Activated CD8-positive, alpha-beta memory T cell treated with anti-CD3 and anti-CD28 coated beads, Interleukin-2, amount 10 ng/mL, durations not matched to agents 7 days and 5 days (primary cell): ENCODE measurements around the gene CERK. TPM values are rescaled to one million over a fixed set of nuclear protein-coding genes. Genes with fewer than 3 reads are reported as not detected.

Experiments
- ATAC-seq: fragments of 150-1000 bp; cut with Tn5 transposase; one replicate; pipeline ENCODE4 v1.10.0; 2021; ENCODE audit warnings: moderate library complexity
- CTCF ChIA-PET: fragments of 350-600 bp; sonication (Branson Sonifier 250); formaldehyde crosslinking; loops from one replicate; lab custom pipeline; 2021; ENCODE audit warnings: antibody characterized with exemption; lab: Charles Lee
- DNase-seq: peaks from one replicate; pipeline ENCODE4 v3.0.0-alpha.2; 2020
- H3K27ac Mint-ChIP-seq: one replicate; pipeline ENCODE4 v1.8.0; 2021; ENCODE audit warnings: mild to moderate bottlenecking, mixed read lengths
- H3K27me3 Mint-ChIP-seq: one replicate; pipeline ENCODE4 v1.8.0; 2021; ENCODE audit warnings: mixed read lengths
- H3K36me3 Mint-ChIP-seq: one replicate; pipeline ENCODE4 v1.8.0; 2021; ENCODE audit warnings: mild to moderate bottlenecking, mixed read lengths
- H3K4me1 Mint-ChIP-seq: one replicate; pipeline ENCODE4 v1.8.0; 2021; ENCODE audit warnings: mixed read lengths
- H3K4me3 Mint-ChIP-seq: one replicate; pipeline ENCODE4 v1.8.0; 2021; ENCODE audit warnings: mild to moderate bottlenecking, moderate library complexity, mixed read lengths
- H3K9me3 Mint-ChIP-seq: one replicate; pipeline ENCODE4 v1.8.0; 2022; ENCODE audit warnings: low read depth, mixed read lengths
- total RNA-seq, 2 experiments: library from RNA; stranded (reverse); gene quantifications; one replicate each; pipeline ENCODE4 v1.2.3, GENCODE V29; 2021

The CERK gene
- total RNA-seq, 2 experiments from 2014 or later = 53.3 to 59.7 TPM

DNA sequence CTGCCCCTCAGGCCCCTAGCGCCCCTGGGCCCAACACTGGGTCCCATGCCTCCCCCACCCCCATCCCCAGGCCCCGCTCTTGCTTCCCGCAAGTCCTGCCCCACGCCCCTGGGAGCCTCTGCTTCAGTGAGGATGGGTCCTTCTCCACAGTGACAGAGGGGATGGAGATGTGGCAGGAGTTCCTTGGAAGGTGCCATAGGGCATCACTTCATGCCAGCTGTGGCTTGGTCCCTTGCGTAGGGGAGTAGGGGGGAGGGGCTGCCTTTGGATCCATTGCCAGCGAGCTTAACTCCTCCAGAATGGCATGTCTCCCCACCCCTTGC, 14.9 kb upstream of the CERK start:
- peaks cover 10% of the 10 kb centered on the region for H3K9me3 Mint-ChIP-seq
- H3K36me3 Mint-ChIP-seq = peaks cover 6% of the 10 kb centered on the region
- no peak for DNase-seq
- H3K27me3 Mint-ChIP-seq = no peaks in the 10 kb centered on the region
- ATAC-seq = no peak
- H3K4me3 Mint-ChIP-seq = no peak overlapping the region
- peaks cover 29% of the 10 kb centered on the region for H3K4me1 Mint-ChIP-seq
- H3K27ac Mint-ChIP-seq = no peak overlapping the region
- CTCF ChIA-PET = interaction anchor here (0.8 kb wide), 1 partner anchor 48 kb away, joined by 3 read pairs; no protein-coding TSS in a partner anchor

DNA sequence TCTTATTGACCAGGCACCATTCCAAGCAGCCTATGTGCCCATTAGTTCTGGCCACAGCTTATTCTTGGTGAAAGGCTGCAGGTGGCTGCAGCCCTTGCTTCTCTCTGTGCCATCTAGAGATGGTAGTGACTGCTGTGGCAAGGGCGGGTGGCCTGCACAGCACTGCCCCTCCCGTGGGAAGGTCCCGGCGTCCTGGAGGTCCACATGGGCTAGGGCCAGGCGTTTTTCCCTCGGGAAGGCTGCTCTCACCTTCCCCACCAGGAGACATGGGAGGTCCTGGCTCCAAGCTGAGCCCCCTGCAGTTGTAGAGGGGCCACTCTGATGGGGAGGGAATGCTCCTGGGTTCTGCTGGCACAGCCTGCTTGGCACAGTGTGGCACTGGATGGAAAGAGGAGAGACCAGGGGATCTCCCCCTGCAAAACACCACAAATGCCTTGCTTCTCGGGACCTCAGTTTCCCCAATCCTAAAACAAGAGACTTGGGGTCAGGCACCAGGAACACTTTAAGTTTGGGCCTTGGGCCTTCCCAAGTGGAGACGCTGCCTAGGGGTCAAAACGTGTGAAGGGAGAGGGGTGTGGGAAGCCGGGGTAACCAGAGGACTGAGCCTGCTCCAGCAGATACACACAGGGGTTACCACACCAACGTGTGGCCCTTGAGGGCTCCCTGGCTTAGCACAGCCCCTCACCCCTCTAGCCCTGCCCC, 14.4 kb upstream of the CERK start:
- Mint-ChIP-seq H3K4me3 (no peak overlapping the region), H3K4me1 (peaks cover 29% of the 10 kb centered on the region), H3K27me3 (no peaks in the 10 kb centered on the region), H3K27ac (no peak overlapping the region), H3K36me3 (peaks cover 6% of the 10 kb centered on the region), H3K9me3 (peaks cover 10% of the 10 kb centered on the region)
- DNase-seq (no peak), ATAC-seq (no peak)
- CTCF ChIA-PET = no interaction called here

DNA sequence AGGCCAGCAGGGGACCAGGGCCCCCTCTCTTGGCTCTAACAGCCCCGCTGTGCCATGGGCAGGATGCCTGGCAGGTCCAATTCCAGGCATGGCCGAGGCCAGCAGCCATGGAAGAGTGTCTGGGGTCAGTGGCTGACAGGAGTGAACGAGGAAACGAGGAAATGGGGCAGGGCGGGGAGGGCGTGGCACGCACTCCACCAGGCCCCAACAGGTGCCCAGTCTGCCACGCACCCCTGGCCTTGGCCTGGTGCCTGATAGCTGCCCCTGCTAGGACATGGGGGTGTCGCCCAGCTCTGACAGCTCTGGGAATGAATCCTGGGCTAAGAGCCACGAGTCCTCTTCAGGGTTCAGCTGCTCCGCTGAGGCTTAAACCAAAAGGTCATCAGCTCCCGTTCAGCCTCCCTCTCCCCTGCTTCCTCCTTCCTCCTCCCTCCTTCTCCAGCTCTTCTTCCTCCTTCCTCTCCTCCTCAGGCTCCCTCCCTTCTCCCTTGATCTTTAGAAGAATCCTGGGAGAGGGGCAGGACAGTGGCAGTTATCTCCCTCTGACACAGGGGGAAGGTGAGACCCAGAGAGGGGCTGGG, 12.9 kb upstream of the CERK start:
- Mint-ChIP-seq H3K9me3 (peaks cover 3% of the 10 kb centered on the region), H3K27me3 (no peaks in the 10 kb centered on the region), H3K4me3 (no peak overlapping the region), H3K27ac (no peak overlapping the region), H3K36me3 (no peaks in the 10 kb centered on the region), H3K4me1 (peaks cover 26% of the 10 kb centered on the region)
- CTCF ChIA-PET = interaction anchor here (4.1 kb wide), 1 partner anchor 10 kb away, joined by 52 read pairs; the partner anchor contains the start of gene TBC1D22A
- no peak for ATAC-seq
- no peak for DNase-seq

DNA sequence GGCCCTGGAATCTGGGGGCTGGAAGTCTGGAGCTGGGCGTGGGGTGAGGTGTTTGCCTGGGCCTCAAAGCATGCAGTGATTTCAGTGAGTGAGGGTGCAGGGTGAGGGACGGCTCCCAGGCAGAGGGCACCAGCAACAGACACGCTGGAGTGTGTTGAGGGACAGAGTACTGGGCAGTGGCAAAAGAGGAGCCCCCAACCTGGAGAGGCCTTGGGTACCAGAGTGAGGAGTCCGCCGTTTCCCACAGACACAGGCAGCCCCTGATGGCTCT, 12.4 kb upstream of the CERK start:
- Mint-ChIP-seq H3K9me3 (peaks cover 3% of the 10 kb centered on the region), H3K27me3 (no peaks in the 10 kb centered on the region), H3K27ac (peak overlapping the region; percentile 93), H3K4me3 (no peak overlapping the region), H3K36me3 (no peaks in the 10 kb centered on the region), H3K4me1 (peaks cover 26% of the 10 kb centered on the region)
- CTCF ChIA-PET = interaction anchor here (2.8 to 4.1 kb wide), 2 partner anchors 10 to 187 kb away, joined by 8 to 52 read pairs; partner anchors contain the start of gene TBC1D22A
- DNase-seq = no peak
- no peak for ATAC-seq

DNA sequence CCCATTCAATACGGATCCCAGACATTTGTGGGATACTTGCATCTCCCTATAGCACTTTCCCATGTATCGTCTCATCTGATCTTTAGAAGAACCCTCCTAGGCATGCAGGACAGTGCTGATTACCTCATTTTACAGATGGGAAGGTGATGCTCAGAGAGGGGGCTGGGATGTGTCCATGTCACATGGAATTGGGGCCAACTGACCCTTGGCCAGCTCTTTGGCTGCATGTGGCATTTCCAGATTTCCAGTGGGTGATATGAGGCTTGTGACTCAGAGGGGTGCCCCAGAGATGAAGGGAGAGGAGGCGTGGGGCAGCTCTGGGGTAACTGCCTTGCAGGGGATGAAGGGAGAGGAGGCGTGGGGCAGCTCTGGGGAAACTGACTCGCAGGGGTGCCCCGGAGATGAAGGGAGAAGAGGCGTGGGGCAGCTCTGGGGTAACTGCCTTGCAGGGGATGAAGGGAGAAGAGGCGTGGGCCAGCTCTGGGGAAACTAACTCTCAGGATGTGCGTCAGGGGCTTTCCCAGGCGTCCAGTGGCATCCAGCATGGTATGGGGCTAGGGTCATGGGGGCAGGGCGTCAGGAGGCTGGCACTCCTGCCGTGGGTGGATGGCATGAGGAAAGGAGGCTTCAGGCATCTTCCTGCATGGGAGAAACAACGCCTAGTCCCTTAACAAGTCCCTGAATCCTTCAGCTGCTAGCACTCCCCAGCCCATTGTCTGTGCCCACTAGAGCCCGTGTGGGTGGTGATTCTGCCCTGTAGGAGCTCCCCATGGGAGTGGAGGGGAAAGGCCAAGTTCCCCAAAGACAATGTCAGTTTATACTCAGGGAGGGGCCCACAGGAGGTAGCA, 11.9 kb upstream of the CERK start:
- DNase-seq (no peak), ATAC-seq (no peak)
- H3K27ac Mint-ChIP-seq = peak overlapping the region; percentile 93
- peaks cover 2% of the 10 kb centered on the region for H3K9me3 Mint-ChIP-seq
- peaks cover 26% of the 10 kb centered on the region for H3K4me1 Mint-ChIP-seq
- H3K36me3 Mint-ChIP-seq = no peaks in the 10 kb centered on the region
- H3K4me3 Mint-ChIP-seq = peak overlapping the region; percentile 54
- no peaks in the 10 kb centered on the region for H3K27me3 Mint-ChIP-seq
- CTCF ChIA-PET = interaction anchor here (1.2 to 4.1 kb wide), 5 partner anchors 10 to 186 kb away, joined by 3 to 52 read pairs (median 8); partner anchors contain the start of gene TBC1D22A

DNA sequence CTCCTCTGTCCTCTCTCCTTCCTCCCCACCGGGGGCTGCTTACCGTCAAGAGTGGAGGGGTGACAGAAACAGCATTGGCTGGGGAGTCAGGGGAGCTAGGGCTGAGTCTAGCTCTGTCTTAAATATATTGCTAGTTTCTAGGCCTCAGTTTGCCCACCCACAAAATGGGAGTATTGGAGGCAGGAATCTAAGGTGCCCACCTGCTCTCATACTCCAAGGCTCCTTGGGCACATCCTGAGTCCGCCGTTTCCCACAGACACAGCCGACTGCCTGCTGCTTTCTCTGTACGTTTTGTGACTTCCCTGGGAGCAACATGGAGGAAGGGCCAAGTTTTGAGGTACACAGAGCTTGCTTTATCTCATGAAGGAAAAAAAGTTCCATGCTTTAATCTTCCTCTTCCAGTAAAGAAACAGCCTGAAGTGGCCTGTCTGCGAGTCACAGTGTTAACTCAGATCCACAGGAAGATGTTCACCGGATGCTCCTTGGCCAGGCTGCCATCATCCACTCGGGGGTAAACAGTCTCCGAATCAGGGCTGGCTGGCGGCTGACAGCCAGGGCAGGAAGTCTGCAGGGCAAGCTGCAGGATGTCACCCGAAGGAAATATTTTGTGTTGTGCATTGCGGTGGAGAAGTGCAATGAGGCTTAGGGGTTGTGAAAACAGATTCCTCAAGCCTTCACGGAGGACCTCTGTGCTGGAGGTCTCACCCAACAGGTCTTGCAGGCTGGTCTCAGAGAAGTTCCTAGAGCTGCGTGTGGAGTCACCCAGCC, 11.0 kb upstream of the CERK start:
- DNase-seq = peak; percentile 81
- H3K27ac Mint-ChIP-seq = peak overlapping the region; percentile 93

DNA sequence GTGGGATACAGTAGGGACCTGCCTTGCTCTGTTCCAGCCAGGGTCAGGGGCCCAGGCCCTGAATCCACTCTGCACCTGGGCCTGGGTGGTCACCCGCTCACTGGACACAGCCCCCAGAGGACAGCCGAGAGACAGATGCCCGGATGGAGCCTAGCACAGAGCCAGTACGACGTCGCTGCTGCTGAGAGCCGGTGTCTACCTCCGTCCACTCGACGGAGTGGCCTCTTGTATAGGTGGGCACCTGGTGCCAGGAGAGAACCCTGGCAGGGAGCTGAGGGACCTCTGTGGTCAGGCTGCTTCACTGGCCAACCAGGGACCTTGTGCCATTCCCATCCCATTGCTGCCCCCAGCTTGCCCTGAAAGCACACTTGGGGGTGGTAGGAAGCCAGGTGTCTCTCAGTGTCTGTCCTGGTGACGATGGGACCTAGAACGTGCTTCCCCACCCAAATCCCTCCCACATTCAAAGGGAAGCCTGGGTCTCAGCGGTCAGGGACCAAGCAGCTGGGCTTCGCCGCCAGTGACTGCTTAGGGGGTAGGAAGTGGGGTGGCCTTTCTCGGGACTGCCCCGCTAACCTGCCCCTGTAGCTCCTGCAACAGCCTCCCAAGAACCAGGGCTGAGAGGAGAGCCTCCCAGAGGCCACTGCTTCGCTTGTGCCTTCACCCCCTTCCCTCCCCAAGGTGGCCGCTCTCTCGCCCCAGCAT, 10.3 kb upstream of the CERK start:
- ATAC-seq (no peak), DNase-seq (no peak)
- peak overlapping the region; percentile 93 for H3K27ac Mint-ChIP-seq
- H3K27me3 Mint-ChIP-seq = no peaks in the 10 kb centered on the region
- H3K4me1 Mint-ChIP-seq = peaks cover 20% of the 10 kb centered on the region
- CTCF ChIA-PET = interaction anchor here (0.6 to 4.1 kb wide), 6 partner anchors 9 to 185 kb away, joined by 3 to 52 read pairs (median 7); partner anchors contain the start of gene TBC1D22A
- no peaks in the 10 kb centered on the region for H3K36me3 Mint-ChIP-seq
- no peak overlapping the region for H3K4me3 Mint-ChIP-seq
- H3K9me3 Mint-ChIP-seq = no peaks in the 10 kb centered on the region

More for the DNA sequence above, 11.0 kb upstream of the CERK start:
- Mint-ChIP-seq H3K27me3 (no peaks in the 10 kb centered on the region), H3K36me3 (no peaks in the 10 kb centered on the region), H3K4me1 (peaks cover 21% of the 10 kb centered on the region), H3K4me3 (peak overlapping the region; percentile 54), H3K9me3 (no peaks in the 10 kb centered on the region)
- CTCF ChIA-PET = interaction anchor here (0.6 to 4.1 kb wide), 7 partner anchors 9 to 186 kb away, joined by 3 to 52 read pairs (median 6); partner anchors contain the start of gene TBC1D22A
- peak; percentile 89 for ATAC-seq

DNA sequence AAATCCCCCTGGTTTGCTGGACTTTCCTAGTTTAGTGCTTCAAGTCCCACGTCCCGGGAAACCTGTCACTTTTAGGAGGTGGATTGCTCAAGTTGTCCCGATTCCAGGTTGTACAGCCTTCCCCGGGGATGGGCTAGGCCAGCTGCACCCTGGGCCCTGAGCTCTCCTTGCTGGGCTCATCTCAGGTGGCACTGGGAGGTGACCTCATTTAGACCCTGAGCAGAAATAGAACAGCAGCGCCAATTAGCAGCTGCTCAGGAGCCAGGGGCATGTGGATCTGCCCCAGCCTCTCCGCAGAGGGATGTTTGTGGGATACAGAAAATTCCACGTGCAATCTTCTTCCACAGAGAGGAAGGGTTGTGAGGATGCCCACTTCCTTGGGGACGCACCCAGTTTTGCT, 9.6 kb upstream of the CERK start:
- Mint-ChIP-seq H3K4me1 (peaks cover 20% of the 10 kb centered on the region), H3K9me3 (peaks cover 1% of the 10 kb centered on the region), H3K36me3 (peaks cover 3% of the 10 kb centered on the region), H3K27me3 (no peaks in the 10 kb centered on the region), H3K4me3 (no peak overlapping the region), H3K27ac (no peak overlapping the region)
- ATAC-seq = no peak
- CTCF ChIA-PET = interaction anchor here (2.6 to 4.1 kb wide), 3 partner anchors 13 to 184 kb away, joined by 8 to 52 read pairs (median 13); partner anchors contain the start of gene TBC1D22A
- DNase-seq = no peak

DNA sequence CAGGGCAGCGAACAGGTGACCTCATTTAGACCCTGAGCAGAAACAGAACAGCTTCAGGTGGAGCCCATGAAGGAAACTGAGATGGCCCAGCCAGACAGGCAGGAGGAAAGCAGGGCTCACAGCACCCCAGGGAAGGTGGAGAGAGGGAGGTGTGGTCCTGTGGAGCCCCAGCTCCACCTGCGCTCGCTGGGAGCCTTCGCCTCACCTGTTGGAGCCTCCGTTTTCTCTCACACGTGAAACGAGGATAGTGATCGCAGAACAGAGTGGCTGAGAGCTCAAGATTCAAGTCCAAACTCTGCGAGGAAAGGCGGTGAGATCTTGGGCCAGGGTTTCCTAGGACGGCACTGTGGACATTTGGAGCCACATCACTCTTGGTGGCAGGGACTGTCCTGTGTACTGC, 8.6 kb upstream of the CERK start:
- Mint-ChIP-seq H3K4me3 (no peak overlapping the region), H3K27ac (no peak overlapping the region), H3K36me3 (peaks cover 3% of the 10 kb centered on the region), H3K9me3 (peaks cover 5% of the 10 kb centered on the region), H3K4me1 (peaks cover 20% of the 10 kb centered on the region), H3K27me3 (no peaks in the 10 kb centered on the region)
- ATAC-seq = no peak
- DNase-seq = no peak
- CTCF ChIA-PET = interaction anchor here (1.0 to 1.5 kb wide), 2 partner anchors 12 to 57 kb away, joined by 3 to 4 read pairs; no protein-coding TSS in a partner anchor

DNA sequence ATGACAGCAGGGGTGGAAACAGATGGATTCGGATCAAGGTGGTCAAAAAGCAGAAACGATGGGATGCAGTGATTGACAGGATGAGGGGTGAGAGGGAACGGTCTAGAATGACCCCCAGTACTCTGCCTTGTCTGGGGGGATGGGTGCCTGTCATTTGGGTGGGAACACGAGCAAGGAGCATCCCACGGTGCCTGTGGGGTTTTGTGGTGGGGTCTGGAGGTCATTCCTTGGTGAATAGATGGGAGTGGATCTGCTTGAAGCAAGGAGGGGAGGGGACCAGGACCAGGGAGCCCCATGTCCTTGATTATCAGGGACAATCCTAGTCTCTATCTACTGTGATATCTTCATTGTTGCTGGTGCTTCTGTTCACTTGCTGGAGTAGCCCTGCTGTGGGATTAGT, 8.1 kb upstream of the CERK start:
- CTCF ChIA-PET = interaction anchor here (1.0 to 1.5 kb wide), 2 partner anchors 12 to 57 kb away, joined by 3 to 4 read pairs; no protein-coding TSS in a partner anchor
- DNase-seq = no peak
- Mint-ChIP-seq H3K27me3 (no peaks in the 10 kb centered on the region), H3K9me3 (peaks cover 5% of the 10 kb centered on the region), H3K36me3 (peaks cover 3% of the 10 kb centered on the region), H3K4me3 (no peak overlapping the region), H3K27ac (no peak overlapping the region), H3K4me1 (peaks cover 20% of the 10 kb centered on the region)
- no peak for ATAC-seq

DNA sequence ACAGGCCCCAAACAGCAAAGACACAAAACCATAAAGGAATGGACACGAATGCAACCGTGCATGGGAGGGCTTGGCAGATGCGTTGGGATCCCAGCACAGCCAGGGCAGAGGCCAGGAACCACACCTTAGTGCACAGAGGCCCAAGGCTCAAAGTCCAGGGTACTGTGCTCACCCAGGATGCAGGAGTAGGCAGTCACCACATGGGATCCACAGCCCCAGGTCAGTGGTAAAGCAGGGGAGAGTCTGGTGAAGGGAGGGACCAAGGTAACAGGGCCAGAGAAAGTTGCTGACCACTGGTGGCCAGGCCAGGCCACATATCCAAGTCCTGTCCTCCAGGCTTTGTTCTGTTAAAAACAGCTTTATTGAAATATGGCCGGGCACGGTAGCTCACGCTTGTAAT, 6.5 kb upstream of the CERK start:
- no peaks in the 10 kb centered on the region for H3K27me3 Mint-ChIP-seq
- ATAC-seq (no peak), DNase-seq (no peak)
- no peak overlapping the region for H3K27ac Mint-ChIP-seq
- CTCF ChIA-PET = no interaction called here
- H3K4me3 Mint-ChIP-seq = no peak overlapping the region
- peaks cover 5% of the 10 kb centered on the region for H3K9me3 Mint-ChIP-seq
- peaks cover 9% of the 10 kb centered on the region for H3K4me1 Mint-ChIP-seq
- peaks cover 3% of the 10 kb centered on the region for H3K36me3 Mint-ChIP-seq

DNA sequence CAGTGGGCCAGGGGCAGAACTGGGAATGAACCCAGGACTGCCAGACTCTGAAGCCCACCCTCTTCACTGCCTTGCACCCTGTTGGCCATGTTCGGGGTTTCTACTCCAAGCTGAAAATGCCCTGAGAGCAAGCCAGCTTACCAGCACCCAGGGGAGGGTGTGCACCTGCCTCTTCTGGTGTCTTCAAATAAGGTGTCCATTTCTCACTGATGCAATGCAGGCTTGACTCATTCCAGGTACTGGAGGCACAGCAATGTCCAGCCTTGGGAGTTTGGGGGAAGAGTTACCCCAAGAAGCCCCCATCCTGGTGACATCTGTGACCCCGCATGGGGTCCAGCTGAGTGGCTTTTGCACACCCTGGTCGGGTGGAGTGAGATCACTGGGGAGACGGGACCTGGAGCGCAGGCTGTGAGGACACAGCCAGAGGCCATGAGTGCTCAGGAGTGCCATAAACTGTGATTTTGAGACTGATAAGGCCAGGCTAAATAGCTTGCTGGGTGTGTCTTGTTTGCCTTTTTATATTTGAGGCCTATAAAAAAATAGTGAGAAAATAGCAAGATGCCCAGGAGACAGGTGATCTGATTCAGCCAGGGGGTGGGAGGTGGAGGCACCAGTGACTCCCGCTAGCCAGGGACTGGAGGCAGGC, 4.6 kb upstream of the CERK start:
- Mint-ChIP-seq H3K4me3 (no peak overlapping the region), H3K4me1 (peaks cover 6% of the 10 kb centered on the region), H3K27me3 (no peaks in the 10 kb centered on the region), H3K36me3 (peaks cover 3% of the 10 kb centered on the region), H3K9me3 (peaks cover 5% of the 10 kb centered on the region), H3K27ac (no peak overlapping the region)
- ATAC-seq (no peak), DNase-seq (no peak)
- CTCF ChIA-PET = no interaction called here
